Mammary epithelial cell (primary cell): ENCODE data around the gene ADSS1.

Experiments
- EZH2 ChIP-seq: IDR thresholded peaks from 2 replicates; pipeline ENCODE4 v1.6.1; 2012; ENCODE audit warnings: low read length, inconsistent platforms, borderline replicate concordance
- TF ChIP-seq, protein P1 (sequence below), 2 donors: IDR thresholded peaks in 1 of 2; conservative IDR thresholded peaks in 1 of 2; 2 replicates each; pipeline ENCODE4 v1.5.1; 2011 to 2012; ENCODE audit warnings: inconsistent platforms in 2 of 2, low read length in 2 of 2, mild to moderate bottlenecking in 2 of 2, control low read depth in 1 of 2, low read depth in 1 of 2; ENCODE audit not compliant: insufficient read depth in 1 of 2; ENCODE audit errors: extremely low read depth in 1 of 2

DNA sequence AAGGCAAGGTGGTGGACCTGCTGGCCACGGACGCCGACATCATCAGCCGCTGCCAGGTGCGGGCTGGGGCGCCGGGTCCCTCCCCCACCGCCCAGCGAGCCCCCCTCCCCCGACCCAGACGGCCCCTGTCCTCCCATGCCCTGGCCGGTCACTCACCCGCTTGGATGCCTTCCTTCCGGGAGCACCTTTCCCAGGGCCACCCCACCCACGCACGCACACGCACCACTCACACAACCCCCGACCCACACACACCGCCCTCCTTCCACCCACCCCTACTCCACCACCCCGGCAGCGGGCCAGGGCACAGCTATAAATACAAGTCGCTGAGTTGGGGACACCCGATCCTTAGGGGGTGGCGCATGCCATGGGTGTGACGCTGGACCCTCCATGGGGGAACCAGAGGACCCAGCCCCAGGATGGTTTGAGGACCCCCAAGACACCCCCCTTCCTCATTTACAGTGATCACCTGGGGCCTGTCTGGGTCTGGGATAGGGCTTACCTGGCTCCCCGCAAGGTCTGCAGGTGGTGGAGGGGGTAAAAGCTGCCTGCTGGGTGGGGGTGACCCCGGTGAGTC lies 465 bp downstream of the ADSS1 start:
- TF ChIP-seq, protein P1, sequence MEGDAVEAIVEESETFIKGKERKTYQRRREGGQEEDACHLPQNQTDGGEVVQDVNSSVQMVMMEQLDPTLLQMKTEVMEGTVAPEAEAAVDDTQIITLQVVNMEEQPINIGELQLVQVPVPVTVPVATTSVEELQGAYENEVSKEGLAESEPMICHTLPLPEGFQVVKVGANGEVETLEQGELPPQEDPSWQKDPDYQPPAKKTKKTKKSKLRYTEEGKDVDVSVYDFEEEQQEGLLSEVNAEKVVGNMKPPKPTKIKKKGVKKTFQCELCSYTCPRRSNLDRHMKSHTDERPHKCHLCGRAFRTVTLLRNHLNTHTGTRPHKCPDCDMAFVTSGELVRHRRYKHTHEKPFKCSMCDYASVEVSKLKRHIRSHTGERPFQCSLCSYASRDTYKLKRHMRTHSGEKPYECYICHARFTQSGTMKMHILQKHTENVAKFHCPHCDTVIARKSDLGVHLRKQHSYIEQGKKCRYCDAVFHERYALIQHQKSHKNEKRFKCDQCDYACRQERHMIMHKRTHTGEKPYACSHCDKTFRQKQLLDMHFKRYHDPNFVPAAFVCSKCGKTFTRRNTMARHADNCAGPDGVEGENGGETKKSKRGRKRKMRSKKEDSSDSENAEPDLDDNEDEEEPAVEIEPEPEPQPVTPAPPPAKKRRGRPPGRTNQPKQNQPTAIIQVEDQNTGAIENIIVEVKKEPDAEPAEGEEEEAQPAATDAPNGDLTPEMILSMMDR (conservative IDR thresholded peaks at IDR 0.05 in 1 of 2, IDR thresholded peaks at IDR 0.05 in 1 of 2; ENCODE audit: extremely low read depth in 1 of 2, insufficient read depth in 1 of 2, low read depth in 1 of 2, low read length in 2 of 2), result no peak
- TF ChIP-seq EZH2, result no peak
